ENCODE measurements around the gene ATL2.
A peak's percentile ranks its signal among the peaks of the same experiment; 100 is the strongest.
"Not testable (repeated sequence)": the region's sequence is repeated elsewhere in the genome, so short reads cannot be mapped to it uniquely, and the experiment has no call there.

Gene ATL2

DNA sequence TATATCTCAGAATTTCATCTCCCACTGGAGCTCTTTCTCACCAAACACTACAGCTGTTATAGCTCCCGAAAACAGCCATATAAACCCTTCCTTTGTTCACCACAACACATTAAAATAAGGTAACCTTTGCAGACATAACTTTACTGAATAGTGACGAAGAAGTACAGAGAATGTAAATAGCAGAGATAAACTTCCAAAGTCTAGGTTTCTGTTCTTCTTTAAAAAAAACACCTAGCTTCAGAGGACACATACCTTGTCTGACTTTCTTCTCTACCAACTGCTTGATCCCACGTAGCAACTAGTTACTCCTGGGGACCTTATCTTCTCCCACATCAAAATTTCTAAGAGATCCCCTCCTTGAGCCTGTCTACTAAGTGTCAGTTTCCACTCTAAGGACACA, 32.3 kb downstream of the ATL2 start:
- TF ChIP-seq SPI1 (IDR thresholded peaks at IDR 0.05; ENCODE audit: low read depth, low read length) (peak; percentile 38), POLR2A (IDR thresholded peaks at IDR 0.05; ENCODE audit: low read depth, low read length) (no peak), PAX5 (IDR thresholded peaks at IDR 0.05; ENCODE audit: insufficient read depth, low read length, severe bottlenecking) (no peak)
- no peak for DNase-seq (ENCODE audit: insufficient read length, low spot score)
- peak; percentile 20 for FAIRE-seq

DNA sequence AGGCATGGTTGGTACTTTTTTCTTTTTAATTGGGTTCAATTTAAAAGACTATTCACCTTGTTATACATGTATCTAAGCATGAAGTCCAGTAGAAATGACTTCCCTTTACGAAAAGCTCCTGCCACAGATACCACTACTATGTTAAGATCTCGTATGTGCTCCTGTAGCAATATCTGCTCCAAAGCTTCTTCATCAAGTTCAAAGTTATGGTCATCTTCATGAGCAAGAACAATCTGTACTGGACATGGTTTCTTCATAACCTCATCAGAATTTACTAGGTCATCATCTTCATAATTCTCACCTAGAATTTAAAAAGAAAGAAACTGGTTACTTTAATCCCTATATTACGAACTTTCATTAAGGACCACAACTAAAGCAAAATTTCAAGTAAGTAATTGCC, 33.9 kb downstream of the ATL2 start:
- FAIRE-seq, result no peak
- TF ChIP-seq POLR2AphosphoS5 (IDR thresholded peaks at IDR 0.05; ENCODE audit: low read depth, low read length) (no peak), TAF1 (IDR thresholded peaks at IDR 0.05; ENCODE audit: low read depth, low read length) (no peak), SPI1 (IDR thresholded peaks at IDR 0.05; ENCODE audit: low read depth, low read length) (no peak), PAX5 (IDR thresholded peaks at IDR 0.05; ENCODE audit: insufficient read depth, low read length, severe bottlenecking) (no peak), POLR2A (IDR thresholded peaks at IDR 0.05; ENCODE audit: low read depth, low read length) (no peak), POU2F2 (IDR thresholded peaks at IDR 0.05; ENCODE audit: low read depth, low read length) (no peak)
- no peak for DNase-seq (ENCODE audit: insufficient read length, low spot score)

- no peak for FAIRE-seq
- TF ChIP-seq POU2F2 (IDR thresholded peaks at IDR 0.05; ENCODE audit: low read depth, low read length), result no peak
- TF ChIP-seq POLR2A (IDR thresholded peaks at IDR 0.05; ENCODE audit: low read depth, low read length), result no peak
- no peak for TF ChIP-seq TAF1 (IDR thresholded peaks at IDR 0.05; ENCODE audit: low read depth, low read length)
- TF ChIP-seq POLR2AphosphoS5 (IDR thresholded peaks at IDR 0.05; ENCODE audit: low read depth, low read length), result no peak
- no peak for TF ChIP-seq SPI1 (IDR thresholded peaks at IDR 0.05; ENCODE audit: low read depth, low read length)
- TF ChIP-seq PAX5 (IDR thresholded peaks at IDR 0.05; ENCODE audit: insufficient read depth, low read length, severe bottlenecking), result no peak
- DNase-seq (ENCODE audit: insufficient read length, low spot score), result no peak
Observed at GRCh38 chr2:38336621-38337020, 40.5 kb downstream of the ATL2 start.

GRCh38 chr2:38330754-38331153, 46.3 kb downstream of the ATL2 start:
- DNase-seq (ENCODE audit: insufficient read length, low spot score) (no peak), FAIRE-seq (no peak)
- TF ChIP-seq SPI1 (IDR thresholded peaks at IDR 0.05; ENCODE audit: low read depth, low read length), result peak; percentile 63
- TF ChIP-seq TAF1 (IDR thresholded peaks at IDR 0.05; ENCODE audit: low read depth, low read length), result no peak

- TF ChIP-seq POU2F2 (IDR thresholded peaks at IDR 0.05; ENCODE audit: low read depth, low read length), result no peak
- no peak for DNase-seq (ENCODE audit: insufficient read length, low spot score)
- no peak for FAIRE-seq
Observed at GRCh38 chr2:38327580-38327979, 49.5 kb downstream of the ATL2 start.

- no peak for TF ChIP-seq TAF1 (IDR thresholded peaks at IDR 0.05; ENCODE audit: low read depth, low read length)
- TF ChIP-seq PAX5 (IDR thresholded peaks at IDR 0.05; ENCODE audit: insufficient read depth, low read length, severe bottlenecking), result no peak
- TF ChIP-seq POLR2AphosphoS5 (IDR thresholded peaks at IDR 0.05; ENCODE audit: low read depth, low read length), result no peak
- TF ChIP-seq POLR2A (IDR thresholded peaks at IDR 0.05; ENCODE audit: low read depth, low read length), result no peak
- no peak for TF ChIP-seq SPI1 (IDR thresholded peaks at IDR 0.05; ENCODE audit: low read depth, low read length)
- no peak for TF ChIP-seq POU2F2 (IDR thresholded peaks at IDR 0.05; ENCODE audit: low read depth, low read length)
- FAIRE-seq (no peak), DNase-seq (ENCODE audit: insufficient read length, low spot score) (no peak)
Observed at GRCh38 chr2:38323623-38324022, 53.5 kb downstream of the ATL2 start.

DNA sequence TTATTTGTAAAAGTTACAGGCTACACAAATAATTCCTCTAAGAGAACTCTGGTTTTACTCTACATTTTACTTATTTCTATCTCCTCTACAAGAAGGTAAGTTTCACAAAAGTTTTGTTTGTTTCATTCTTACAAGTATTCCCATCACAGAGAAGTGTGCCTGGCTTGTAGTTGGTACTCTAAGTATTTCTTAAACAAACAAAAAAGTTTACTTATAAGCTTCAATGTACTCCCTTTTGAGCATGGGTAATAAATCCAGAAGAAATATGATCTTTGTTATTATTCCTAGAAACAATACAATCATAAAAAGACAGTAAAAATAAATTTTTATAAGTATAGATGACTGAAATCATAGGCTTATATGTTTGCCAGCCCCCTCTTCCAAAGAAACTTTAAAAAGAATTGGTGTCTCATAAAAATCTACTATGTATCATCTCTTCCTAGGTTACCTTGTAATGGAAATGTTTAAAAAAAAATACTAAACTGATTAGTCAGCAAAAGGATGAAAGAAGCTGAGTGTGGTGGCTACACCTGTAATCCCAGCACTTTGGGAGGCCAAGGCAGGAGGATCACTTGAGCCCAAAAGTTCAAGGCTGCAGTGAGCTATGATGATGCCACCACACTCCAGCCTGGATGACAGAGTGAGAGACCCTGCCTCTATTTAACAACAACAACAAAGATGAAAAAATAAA, 54.7 kb downstream of the ATL2 start:
- DNase-seq (ENCODE audit: insufficient read length, low spot score), result no peak
- FAIRE-seq, result no peak
- TF ChIP-seq POU2F2 (IDR thresholded peaks at IDR 0.05; ENCODE audit: low read depth, low read length) (no peak), SPI1 (IDR thresholded peaks at IDR 0.05; ENCODE audit: low read depth, low read length) (no peak), TAF1 (IDR thresholded peaks at IDR 0.05; ENCODE audit: low read depth, low read length) (no peak), PAX5 (IDR thresholded peaks at IDR 0.05; ENCODE audit: insufficient read depth, low read length, severe bottlenecking) (no peak), POLR2A (IDR thresholded peaks at IDR 0.05; ENCODE audit: low read depth, low read length) (no peak), POLR2AphosphoS5 (IDR thresholded peaks at IDR 0.05; ENCODE audit: low read depth, low read length) (no peak)

- DNase-seq (ENCODE audit: insufficient read length, low spot score); FAIRE-seq: not testable (repeated sequence)
Observed at GRCh38 chr2:38319240-38319639, 57.8 kb downstream of the ATL2 start.

- no peak for TF ChIP-seq POLR2AphosphoS5 (IDR thresholded peaks at IDR 0.05; ENCODE audit: low read depth, low read length)
- TF ChIP-seq POU2F2 (IDR thresholded peaks at IDR 0.05; ENCODE audit: low read depth, low read length), result no peak
- TF ChIP-seq PAX5 (IDR thresholded peaks at IDR 0.05; ENCODE audit: insufficient read depth, low read length, severe bottlenecking), result no peak
- no peak for TF ChIP-seq TAF1 (IDR thresholded peaks at IDR 0.05; ENCODE audit: low read depth, low read length)
- TF ChIP-seq POLR2A (IDR thresholded peaks at IDR 0.05; ENCODE audit: low read depth, low read length), result no peak
- no peak for TF ChIP-seq SPI1 (IDR thresholded peaks at IDR 0.05; ENCODE audit: low read depth, low read length)
- DNase-seq (ENCODE audit: insufficient read length, low spot score) (no peak), FAIRE-seq (no peak)
Observed at GRCh38 chr2:38317725-38318124, 59.3 kb downstream of the ATL2 start.

DNA sequence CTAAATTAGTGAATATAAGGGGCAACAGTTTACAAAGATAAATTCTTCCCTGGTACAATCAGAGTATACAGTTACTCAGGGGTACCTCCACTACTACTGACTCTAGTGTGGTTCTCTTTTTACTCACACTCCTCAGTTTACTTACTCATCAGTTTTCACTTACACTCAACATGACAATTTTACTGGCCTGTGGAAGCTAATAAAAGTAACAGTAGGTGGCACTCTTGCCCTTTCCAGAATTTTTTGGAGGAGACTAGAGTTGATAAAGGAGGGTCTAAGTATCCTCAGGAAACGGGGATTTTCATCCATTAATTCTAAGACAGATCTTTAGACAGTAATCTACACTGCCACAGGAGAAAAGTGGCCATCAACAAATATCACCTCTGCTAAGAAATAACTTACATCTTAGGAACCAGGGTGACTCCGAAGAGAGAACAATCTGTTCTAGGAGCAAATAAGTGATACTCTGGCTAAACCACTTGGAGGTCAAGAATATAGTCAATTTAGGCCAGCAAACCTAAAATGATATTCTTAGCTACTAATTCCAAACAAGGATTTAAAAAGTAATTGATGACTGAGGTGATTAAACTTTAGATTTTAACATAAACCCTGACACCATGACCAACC, 61.3 kb downstream of the ATL2 start:
- no peak for TF ChIP-seq SPI1 (IDR thresholded peaks at IDR 0.05; ENCODE audit: low read depth, low read length)
- TF ChIP-seq POLR2A (IDR thresholded peaks at IDR 0.05; ENCODE audit: low read depth, low read length), result no peak
- TF ChIP-seq POLR2AphosphoS5 (IDR thresholded peaks at IDR 0.05; ENCODE audit: low read depth, low read length), result no peak
- no peak for TF ChIP-seq TAF1 (IDR thresholded peaks at IDR 0.05; ENCODE audit: low read depth, low read length)
- no peak for TF ChIP-seq PAX5 (IDR thresholded peaks at IDR 0.05; ENCODE audit: insufficient read depth, low read length, severe bottlenecking)
- TF ChIP-seq POU2F2 (IDR thresholded peaks at IDR 0.05; ENCODE audit: low read depth, low read length), result no peak
- peak; percentile 65 for FAIRE-seq
- peak; percentile 15 for DNase-seq (ENCODE audit: insufficient read length, low spot score)

Data from GM12891 (cell line).